Pulmonary artery endothelial cell (primary cell): Measurements from ENCODE around the gene MEAF6. TPM values are rescaled to one million over a fixed set of nuclear protein-coding genes. Genes with fewer than 3 reads are reported as not detected.

Experiments
- DNase-seq: peaks from one replicate; pipeline ENCODE4 v3.0.0-alpha.2; 2011; ENCODE audit warnings: low read depth, low spot score
- total RNA-seq: library from RNA; depleted of rRNA; stranded (reverse); fragments of >200 nt; gene quantifications from 2 replicates; pipeline ENCODE4 v1.2.3, GENCODE V29; 2014

Gene MEAF6
- total RNA-seq, 1 donor from 2014 or later, result 41.0 TPM

- no peak for DNase-seq
Measured at GRCh38 chr1:37446874-37447273, 67.7 kb downstream of the MEAF6 start.

DNA sequence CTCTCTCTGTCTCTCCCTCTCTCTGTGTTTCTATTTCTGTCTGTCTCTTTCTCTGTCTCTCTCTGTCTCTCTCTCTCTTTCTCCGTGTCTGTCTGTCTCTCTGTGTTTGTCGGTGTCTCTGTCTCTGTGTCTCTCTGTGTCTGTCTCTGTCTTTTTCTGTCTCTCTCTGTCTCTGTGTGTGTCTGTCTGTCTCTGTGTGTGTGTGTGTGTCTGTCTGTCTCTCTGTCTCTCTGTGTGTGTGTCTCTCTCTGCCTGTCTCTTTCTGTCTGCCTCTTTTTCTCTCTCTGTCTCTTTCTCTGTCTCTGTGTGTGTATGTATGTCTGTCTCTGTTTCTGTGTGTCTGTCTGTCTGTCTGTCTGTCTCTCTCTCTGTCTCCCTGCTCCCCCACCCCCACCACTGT lies 71.9 kb downstream of the MEAF6 start:
- DNase-seq, result no peak

Other genes with a start within 250 kb of the MEAF6 start
- gene ZC3H12A, start 40.2 kb downstream of the MEAF6 start, total RNA-seq, result 5.7 and 6.3 TPM in 2 replicates
- 15.5 and 23.5 TPM in 2 replicates for gene SNIP1, start 39.5 kb upstream of the MEAF6 start, total RNA-seq
- gene DNALI1, start 42.2 kb upstream of the MEAF6 start, total RNA-seq, result 2.0 and 3.2 TPM in 2 replicates
- 99.7 and 108 TPM in 2 replicates for gene GNL2, start 81.2 kb upstream of the MEAF6 start, total RNA-seq
- gene RSPO1, start 120.1 kb upstream of the MEAF6 start, total RNA-seq, result not detected in 2 replicates
- 8.6 and 22.2 TPM in 2 replicates for gene CDCA8, start 177.8 kb upstream of the MEAF6 start, total RNA-seq